Uterus (tissue), 4 donors: ENCODE data around the gene TUBB3. TPM values are rescaled to one million over a fixed set of nuclear protein-coding genes. Genes with fewer than 3 reads are reported as not detected.

Experiments used
- DNase-seq, 2 donors: peaks; one replicate each; pipeline ENCODE4 v3.0.0-alpha.2; 2019 to 2020
- H3K27ac ChIP-seq, 2 donors: fragments of 200-600 bp; sonication (generic); 1 replicate in 1 of 2; 2 replicates in 1 of 2; pipeline ENCODE4 v1.5.1; 2016 to 2018
- H3K27me3 ChIP-seq, 2 donors: fragments of 200-600 bp; sonication (generic); one replicate each; pipeline ENCODE4 v1.5.1; 2018 to 2019; ENCODE audit warnings: control low read depth in 1 of 2
- H3K36me3 ChIP-seq, 2 donors: fragments of 200-600 bp; sonication (generic); one replicate each; pipeline ENCODE4 v1.5.1; 2019; ENCODE audit warnings: control low read depth in 1 of 2
- H3K4me1 ChIP-seq, 2 donors: fragments of 200-600 bp; sonication (generic); one replicate each; pipeline ENCODE4 v1.5.1; 2018 to 2019; ENCODE audit warnings: control low read depth in 1 of 2
- H3K4me3 ChIP-seq, 2 donors: fragments of 200-600 bp; sonication (generic); 1 replicate in 1 of 2; 2 replicates in 1 of 2; pipeline ENCODE4 v1.5.1; 2018 to 2019; ENCODE audit warnings: mild to moderate bottlenecking in 1 of 2
- H3K9me3 ChIP-seq, 2 donors: fragments of 200-600 bp; sonication (generic); one replicate each; pipeline ENCODE4 v1.5.1; 2019; ENCODE audit warnings: control low read depth in 1 of 2
- POLR2A ChIP-seq, 2 donors: fragments of 450-650 bp; IDR thresholded peaks; one replicate each; pipeline ENCODE4 v1.6.1; 2016; ENCODE audit warnings: antibody characterized with exemption in 2 of 2, mild to moderate bottlenecking in 1 of 2, moderate library complexity in 1 of 2
- intact Hi-C: fragments of 100-400 bp; cut with DNase I; formaldehyde crosslinking; loops from one replicate; pipeline ENCODE4 v1.15.1; 2023; ENCODE audit warnings: low total_unique reads
- total RNA-seq, 4 donors: library from RNA; depleted of rRNA in 3 of 4; stranded (reverse); fragments of >200 nt in 3 of 4; gene quantifications; one replicate each; pipeline versions ENCODE4 v1.1.0 to v1.2.4, GENCODE V29; 2014 to 2023
- TF ChIP-seq, protein P1 (sequence below), 4 experiments: fragments of 200-600 bp in 2 of 4; fragments of 450-650 bp in 2 of 4; sonication (generic) in 2 of 4; IDR thresholded peaks; one replicate each; pipeline ENCODE4 v1.5.1; 2016 to 2019; ENCODE audit warnings: antibody characterized with exemption in 4 of 4, mild to moderate bottlenecking in 2 of 4, moderate library complexity in 1 of 4
- donor health status: DM: yes; HTN: yes; CAD: no.

The TUBB3 gene
- total RNA-seq, 4 donors from 2014 or later: 0.88 to 28.6 TPM; not detected in 2

DNA sequence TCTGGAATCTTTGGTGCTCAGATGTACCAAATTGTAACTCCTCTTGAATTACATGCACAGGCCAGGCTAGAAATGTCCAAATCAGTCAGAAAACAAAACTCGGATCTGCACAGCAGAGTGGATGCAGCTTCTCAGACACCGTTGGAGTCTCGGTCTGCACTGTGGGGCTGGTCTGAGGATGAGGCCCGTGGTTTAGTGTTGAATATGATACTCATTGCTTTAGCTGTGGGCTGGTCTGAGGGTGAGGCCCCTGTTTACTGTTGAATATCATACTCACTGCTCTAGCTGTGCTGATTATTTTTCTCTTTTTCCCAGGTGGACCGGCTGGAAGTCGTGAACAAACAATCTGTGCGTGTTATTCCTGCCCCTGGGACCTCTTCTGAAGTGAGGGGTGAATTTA lies 61.1 kb downstream of the TUBB3 start:
- no peak overlapping the region for H3K27ac ChIP-seq
- H3K4me1 ChIP-seq: no peaks in the 10 kb centered on the region
- TF ChIP-seq, protein P1, sequence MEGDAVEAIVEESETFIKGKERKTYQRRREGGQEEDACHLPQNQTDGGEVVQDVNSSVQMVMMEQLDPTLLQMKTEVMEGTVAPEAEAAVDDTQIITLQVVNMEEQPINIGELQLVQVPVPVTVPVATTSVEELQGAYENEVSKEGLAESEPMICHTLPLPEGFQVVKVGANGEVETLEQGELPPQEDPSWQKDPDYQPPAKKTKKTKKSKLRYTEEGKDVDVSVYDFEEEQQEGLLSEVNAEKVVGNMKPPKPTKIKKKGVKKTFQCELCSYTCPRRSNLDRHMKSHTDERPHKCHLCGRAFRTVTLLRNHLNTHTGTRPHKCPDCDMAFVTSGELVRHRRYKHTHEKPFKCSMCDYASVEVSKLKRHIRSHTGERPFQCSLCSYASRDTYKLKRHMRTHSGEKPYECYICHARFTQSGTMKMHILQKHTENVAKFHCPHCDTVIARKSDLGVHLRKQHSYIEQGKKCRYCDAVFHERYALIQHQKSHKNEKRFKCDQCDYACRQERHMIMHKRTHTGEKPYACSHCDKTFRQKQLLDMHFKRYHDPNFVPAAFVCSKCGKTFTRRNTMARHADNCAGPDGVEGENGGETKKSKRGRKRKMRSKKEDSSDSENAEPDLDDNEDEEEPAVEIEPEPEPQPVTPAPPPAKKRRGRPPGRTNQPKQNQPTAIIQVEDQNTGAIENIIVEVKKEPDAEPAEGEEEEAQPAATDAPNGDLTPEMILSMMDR (IDR thresholded peaks at IDR 0.05): no peak
- no peak for TF ChIP-seq POLR2A (IDR thresholded peaks at IDR 0.05)
- no peaks in the 10 kb centered on the region for H3K9me3 ChIP-seq
- no peak overlapping the region for H3K4me3 ChIP-seq
- no peak for DNase-seq
- H3K27me3 ChIP-seq: no peaks in the 10 kb centered on the region
- intact Hi-C loops: no loop called here
- no peaks in the 10 kb centered on the region for H3K36me3 ChIP-seq

GRCh38 chr16:89985219-89985618 lies 62.1 kb downstream of the TUBB3 start:
- no peaks in the 10 kb centered on the region for H3K27me3 ChIP-seq
- no peaks in the 10 kb centered on the region for H3K4me1 ChIP-seq
- H3K27ac ChIP-seq: no peak overlapping the region
- H3K9me3 ChIP-seq: no peaks in the 10 kb centered on the region
- no peaks in the 10 kb centered on the region for H3K36me3 ChIP-seq
- DNase-seq: no peak
- intact Hi-C loops: no loop called here
- H3K4me3 ChIP-seq: no peak overlapping the region
- no peak for TF ChIP-seq POLR2A (IDR thresholded peaks at IDR 0.05)
- TF ChIP-seq, protein P1 (IDR thresholded peaks at IDR 0.05): no peak

Other genes starting within 250 kb of the TUBB3 start
- 10 to 100 TPM; 13.8 to 90.7 (median 62.5) TPM for gene CDK10, start 236.7 kb upstream of the TUBB3 start, total RNA-seq
- 10 to 100 TPM in 2 of 4 donors, 1 to 10 TPM in 2; 1.2 to 18.7 (median 7.2) TPM for gene SPATA2L, start 221.6 kb upstream of the TUBB3 start, total RNA-seq
- 10 to 100 TPM in 2 of 4 donors, 1 to 10 TPM in 1, under 1 TPM in 1; 0.26 to 20.6 (median 8.7) TPM for gene VPS9D1, start 202.4 kb upstream of the TUBB3 start, total RNA-seq
- gene ZNF276, start 201.8 kb upstream of the TUBB3 start, total RNA-seq: 10 to 100 TPM in 2 of 4 donors, 1 to 10 TPM in 2; 6.4 to 41.5 (median 20.8) TPM
- gene FANCA, start 106.7 kb upstream of the TUBB3 start, total RNA-seq: 10 to 100 TPM in 1 of 4 donors, 1 to 10 TPM in 1, under 1 TPM in 1, not detected in 1; 0.26 to 27.4 (median 2.4) TPM
- gene SPIRE2, start 94.9 kb upstream of the TUBB3 start, total RNA-seq: 1 to 10 TPM; 1.2 to 7.5 (median 3.3) TPM
- 100 to 1,000 TPM in 2 of 4 donors, 10 to 100 TPM in 2; 60.3 to 221 (median 126) TPM for gene TCF25, start 49.8 kb upstream of the TUBB3 start, total RNA-seq
- 1 to 10 TPM in 3 of 4 donors, under 1 TPM in 1; 0.77 to 6.2 (median 5.4) TPM for gene MC1R, start 4.5 kb upstream of the TUBB3 start, total RNA-seq
- 10 to 100 TPM; 29.4 to 96.3 (median 57.2) TPM for gene DEF8, start 25.4 kb downstream of the TUBB3 start, total RNA-seq
- 1 to 10 TPM in 2 of 4 donors, not detected in 2; 1.0 to 4.2 TPM for gene DBNDD1, start 96.1 kb downstream of the TUBB3 start, total RNA-seq
- gene PRDM7, start 154.0 kb downstream of the TUBB3 start, total RNA-seq: under 1 TPM in 1 of 4 donors, not detected in 3; 0.35 TPM